IMR-90 (cell line): ENCODE measurements around the gene SVOPL. TPM values are rescaled to one million over a fixed set of nuclear protein-coding genes. Genes with fewer than 3 reads are reported as not detected.

ENCODE experiments used
- ATAC-seq: fragments of 200-7000 bp; cut with Tn5 transposase; 2 replicates; pipeline ENCODE4 v1.9.1; 2020; ENCODE audit warnings: low read depth, mild to moderate bottlenecking, moderate library complexity
- BruUV-seq: library from RNA; stranded (reverse); fragments of 400-500 nt; replicated peaks from 2 replicates; lab custom pipeline; 2021; lab: Mats Ljungman, UMichigan
- CTCF ChIA-PET: fragments of 300-600 bp; formaldehyde crosslinking; extraction: SDS; loops from one replicate; lab custom pipeline; 2021; ENCODE audit warnings: antibody characterized with exemption; lab: Yijun Ruan, JAX
- POLR2A ChIA-PET: fragments of 300-600 bp; sonication (Branson Sonifier 250); formaldehyde crosslinking; loops from one replicate; lab custom pipeline; 2022; ENCODE audit warnings: antibody characterized with exemption; ENCODE audit not compliant: unreplicated experiment; lab: Charles Lee
- DNase-seq: peaks from one replicate; pipeline ENCODE4 v3.0.0; 2013
- H2AFZ ChIP-seq: replicated peaks from 2 replicates; pipeline ENCODE3; 2013; ENCODE audit warnings: low read length, mild to moderate bottlenecking; ENCODE audit not compliant: poor library complexity
- H2AK5ac ChIP-seq: 2 replicates; pipeline ENCODE4 v1.6.1; 2013; ENCODE audit warnings: low read depth, low read length, inconsistent platforms
- H2AK9ac ChIP-seq: replicated peaks from 2 replicates; pipeline ENCODE3; 2013; ENCODE audit warnings: mild to moderate bottlenecking, low read depth, low read length, moderate library complexity; ENCODE audit not compliant: poor library complexity
- H2BK120ac ChIP-seq: 2 replicates; pipeline ENCODE4 v1.6.1; 2013; ENCODE audit warnings: low read depth, low read length, inconsistent platforms
- H2BK15ac ChIP-seq: 3 replicates; pipeline ENCODE4 v1.6.1; 2013; ENCODE audit warnings: low read depth, low read length, inconsistent platforms
- H2BK20ac ChIP-seq: 2 replicates; pipeline ENCODE4 v1.6.1; 2013; ENCODE audit warnings: low read depth, mild to moderate bottlenecking, inconsistent platforms, low read length, moderate library complexity
- H2BK5ac ChIP-seq: 2 replicates; pipeline ENCODE4 v1.6.1; 2013; ENCODE audit warnings: mild to moderate bottlenecking, low read depth, low read length, inconsistent platforms; ENCODE audit not compliant: poor library complexity, severe bottlenecking
- H3K14ac ChIP-seq: replicated peaks from 2 replicates; pipeline ENCODE4 v1.6.1; 2013; ENCODE audit warnings: low read depth, low read length, inconsistent platforms
- H3K18ac ChIP-seq: 2 replicates; pipeline ENCODE4 v1.6.1; 2013; ENCODE audit warnings: low read depth, low read length, control low read depth
- H3K23ac ChIP-seq: 2 replicates; pipeline ENCODE4 v1.6.1; 2013; ENCODE audit warnings: low read depth, low read length, inconsistent platforms
- H3K27ac ChIP-seq: 2 replicates; pipeline ENCODE4 v1.5.1; 2013; ENCODE audit warnings: mild to moderate bottlenecking, control low read depth, low read length; ENCODE audit not compliant: insufficient read depth
- H3K27me3 ChIP-seq: 2 replicates; pipeline ENCODE4 v1.6.1; 2013; ENCODE audit warnings: low read length; ENCODE audit not compliant: control insufficient read depth, insufficient read depth
- H3K36me3 ChIP-seq: 2 replicates; pipeline ENCODE4 v1.6.1; 2013; ENCODE audit warnings: low read length, mixed read lengths; ENCODE audit not compliant: control insufficient read depth, insufficient read depth
- H3K4ac ChIP-seq: 2 replicates; pipeline ENCODE4 v1.6.1; 2013; ENCODE audit warnings: low read depth, low read length, inconsistent platforms
- H3K4me1 ChIP-seq: 2 replicates; pipeline ENCODE4 v1.6.1; 2013; ENCODE audit warnings: low read length, mixed read lengths; ENCODE audit not compliant: control insufficient read depth, insufficient read depth
- H3K4me2 ChIP-seq: 2 replicates; pipeline ENCODE4 v1.6.1; 2013; ENCODE audit warnings: low read depth, mild to moderate bottlenecking, control low read depth, low read length, moderate library complexity
- H3K4me3 ChIP-seq: 2 replicates; pipeline ENCODE4 v1.5.1; 2013; ENCODE audit warnings: low read depth, mild to moderate bottlenecking, control low read depth, low read length, moderate library complexity; ENCODE audit not compliant: insufficient read depth
- H3K56ac ChIP-seq: 2 replicates; pipeline ENCODE4 v1.6.1; 2013; ENCODE audit warnings: low read length, inconsistent platforms; ENCODE audit not compliant: insufficient read depth; ENCODE audit errors: extremely low read depth
- H3K79me1 ChIP-seq, 2 experiments: 2 replicates each; pipeline ENCODE4 v1.6.1; 2013; ENCODE audit warnings: low read length in 2 of 2, inconsistent platforms in 1 of 2, low read depth in 1 of 2
- H3K9ac ChIP-seq: 2 replicates; pipeline ENCODE4 v1.6.1; 2013; ENCODE audit warnings: low read depth, low read length, control low read depth
- H3K9me1 ChIP-seq: 2 replicates; pipeline ENCODE4 v1.6.1; 2013; ENCODE audit warnings: low read length, inconsistent platforms; ENCODE audit not compliant: insufficient read depth
- H3K9me3 ChIP-seq: 2 replicates; pipeline ENCODE4 v1.6.1; 2013; ENCODE audit warnings: low read length; ENCODE audit not compliant: control insufficient read depth, insufficient read depth
- H4K20me1 ChIP-seq: 2 replicates; pipeline ENCODE4 v1.6.1; 2013; ENCODE audit warnings: low read length, inconsistent platforms; ENCODE audit not compliant: insufficient read depth
- H4K5ac ChIP-seq: 2 replicates; pipeline ENCODE4 v1.6.1; 2013; ENCODE audit warnings: mild to moderate bottlenecking, low read depth, low read length, control low read depth
- H4K8ac ChIP-seq, 2 experiments: 2 replicates each; pipeline ENCODE4 v1.6.1; 2013; ENCODE audit warnings: low read depth in 2 of 2, low read length in 2 of 2, control low read depth in 1 of 2, inconsistent platforms in 1 of 2
- H4K91ac ChIP-seq: 2 replicates; pipeline ENCODE4 v1.6.1; 2013; ENCODE audit warnings: low read depth, low read length, inconsistent platforms; ENCODE audit not compliant: insufficient read depth
- BHLHE40 ChIP-seq: fragments of 150-350 bp; IDR thresholded peaks from 2 replicates; pipeline ENCODE4 v1.6.1; 2016; ENCODE audit warnings: mild to moderate bottlenecking, low read depth, low read length
- CEBPB ChIP-seq: IDR thresholded peaks from 2 replicates; pipeline ENCODE4 v1.6.1; 2012; ENCODE audit warnings: low read depth, low read length, improper control_type of control experiment
- CHD1 ChIP-seq: IDR thresholded peaks from 2 replicates; pipeline ENCODE4 v1.6.1; 2012; ENCODE audit warnings: low read depth, low read length, improper control_type of control experiment
- CTCF ChIP-seq: conservative IDR thresholded peaks from 2 replicates; pipeline ENCODE4 v1.5.1; 2012; ENCODE audit warnings: mild to moderate bottlenecking, low read depth, low read length, improper control_type of control experiment
- ELK1 ChIP-seq: fragments of 150-350 bp; IDR thresholded peaks from 2 replicates; pipeline ENCODE4 v1.6.1; 2016; ENCODE audit warnings: low read depth, mild to moderate bottlenecking, low read length, moderate library complexity, borderline replicate concordance
- MAZ ChIP-seq: IDR thresholded peaks from 2 replicates; pipeline ENCODE4 v1.6.1; 2012; ENCODE audit warnings: low read depth, mild to moderate bottlenecking, low read length, improper control_type of control experiment, moderate library complexity, borderline replicate concordance
- RAD21 ChIP-seq: IDR thresholded peaks from 2 replicates; pipeline ENCODE4 v1.6.1; 2012; ENCODE audit warnings: low read length, improper control_type of control experiment
- RFX5 ChIP-seq: IDR thresholded peaks from 2 replicates; pipeline ENCODE4 v1.8.0; 2012; ENCODE audit warnings: low read depth, mild to moderate bottlenecking, low read length, moderate library complexity
- WGBS, 2 experiments: methylation state at CpG; one replicate each; pipeline versions ENCODE4 v1.1.5 to v1.1.7; 2013; ENCODE audit warnings: missing lambda C conversion rate in 2 of 2; ENCODE audit not compliant: insufficient read length in 1 of 2; ENCODE audit errors: extremely low coverage in 2 of 2; 5-methylcytosine and 5-hydroxymethylcytosine counted together
- dilution Hi-C: fragments of 300-500 bp; cut with HindIII; formaldehyde crosslinking; loops from one replicate; pipeline ENCODE4 v1.14.3; 2018; ENCODE audit warnings: low sequenced_read_pairs; ENCODE audit not compliant: unreplicated experiment
- in situ Hi-C: fragments of 300-500 bp; cut with MboI; formaldehyde crosslinking; loops from 3 replicates; pipeline ENCODE4 v1.14.3; 2019; ENCODE audit warnings: low sequenced_read_pairs, inconsistent platforms, mixed read lengths
- intact Hi-C: fragments of 100-400 bp; cut with micrococcal nuclease; formaldehyde crosslinking; loops from 2 replicates; pipeline ENCODE4 v1.10.0; 2022
- polyA plus RNA-seq, 3 experiments: library from polyadenylated mRNA; depleted of rRNA; stranded (reverse); fragments of >200 nt; gene quantifications; 2 replicates each; pipeline ENCODE4 v1.2.3, GENCODE V29; 2012; ENCODE audit warnings: low replicate concordance in 1 of 3
- total RNA-seq: library from RNA; depleted of rRNA; stranded (reverse); fragments of >200 nt; gene quantifications from 2 replicates; pipeline ENCODE4 v1.2.3, GENCODE V29; 2012

SVOPL gene
- total and polyA plus RNA-seq, 2 of the 4 experiments (the other 2 are of a cell fraction): not detected

DNA sequence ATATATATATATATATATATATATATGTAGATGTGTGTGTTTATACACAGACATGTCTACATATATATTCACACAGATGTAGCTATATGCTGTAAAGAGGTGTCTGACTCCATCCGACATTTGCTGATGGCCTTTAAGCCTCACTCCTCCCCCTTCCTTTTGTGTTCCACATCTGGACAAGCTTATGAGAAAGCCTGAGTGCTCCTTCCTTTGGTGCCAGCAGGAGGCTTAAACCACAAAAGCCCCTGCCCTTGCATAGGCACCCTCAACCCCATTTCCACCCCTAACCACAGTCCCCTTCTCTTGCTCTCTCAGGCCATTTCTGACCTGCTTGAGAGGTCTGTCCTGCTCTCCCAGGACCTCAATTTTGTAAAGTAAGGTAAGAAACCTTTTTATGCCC, 98.7 kb downstream of the SVOPL start:
- no peak for ATAC-seq
- Histone ChIP-seq H3K4me2 (no peak overlapping the region), H3K27ac (no peak overlapping the region), H3K9ac (no peak overlapping the region), H2BK20ac (no peak overlapping the region), H3K9me1 (no peaks in the 10 kb centered on the region), H3K79me1 (no peaks in the 10 kb centered on the region), H3K9me3 (no peaks in the 10 kb centered on the region), H4K8ac (no peak overlapping the region), H3K23ac (no peak overlapping the region), H2BK15ac (no peak overlapping the region), H2AK9ac (no peak overlapping the region), H4K91ac (no peak overlapping the region), H4K20me1 (no peaks in the 10 kb centered on the region), H3K14ac (no peak overlapping the region), H3K4me1 (no peaks in the 10 kb centered on the region), H2AFZ (no peak overlapping the region), H3K18ac (no peak overlapping the region), H2BK120ac (no peak overlapping the region), H3K4ac (no peak overlapping the region), H2BK5ac (no peak overlapping the region), H3K27me3 (no peaks in the 10 kb centered on the region), H3K4me3 (no peak overlapping the region), H2AK5ac (no peak overlapping the region), H4K5ac (no peak overlapping the region), H3K56ac (no peak overlapping the region), H3K36me3 (no peaks in the 10 kb centered on the region)
- no peak for DNase-seq
- in situ Hi-C loops (no loop called here), dilution Hi-C loops (no loop called here), intact Hi-C loops (no loop called here)
- TF ChIP-seq RAD21: no peak
- TF ChIP-seq MAZ: no peak
- TF ChIP-seq CEBPB: no peak
- TF ChIP-seq CHD1: no peak
- TF ChIP-seq RFX5: no peak
- no peak for TF ChIP-seq CTCF
- TF ChIP-seq ELK1: no peak
- TF ChIP-seq BHLHE40: no peak
- no TSS peak for BruUV-seq
- POLR2A ChIA-PET: no interaction called here
- CTCF ChIA-PET: no interaction called here
- no CpG with 5 or more reads among the region's 1 CpG for WGBS, 2 experiments
